ENCODE data around the gene DPEP1.

GRCh38 chr16:89565506-89566372, 47.7 kb upstream of the DPEP1 start:
- TF ChIP-seq EZH2 (IDR thresholded peaks at IDR 0.05; ENCODE audit: borderline replicate concordance, low read depth, low read length, severe bottlenecking) (no peak), CTCF (IDR thresholded peaks at IDR 0.05; ENCODE audit: extremely low read depth in 1 of 2, insufficient read depth in 1 of 2, low read depth in 1 of 2, low read length in 2 of 2) (peak; percentile 75 to 83), POLR2A (IDR thresholded peaks at IDR 0.05; ENCODE audit: low read depth, low read length) (peak; percentile 25)

Data from endothelial cell of umbilical vein (primary cell).